B cell (primary cell): ENCODE measurements around the gene THAP5. TPM values are rescaled to one million over a fixed set of nuclear protein-coding genes. Genes with fewer than 3 reads are reported as not detected.

Experiments used
- ATAC-seq: fragments of 200-7000 bp; cut with Tn5 transposase; one replicate; pipeline ENCODE4 v1.10.0; 2021; ENCODE audit warnings: low read depth, mild to moderate bottlenecking, moderate number of reproducible peaks, moderate library complexity
- CTCF ChIA-PET: fragments of 350-600 bp; sonication (Branson Sonifier 250); formaldehyde crosslinking; loops from one replicate; lab custom pipeline; 2021; ENCODE audit warnings: antibody characterized with exemption, inconsistent platforms; lab: Charles Lee
- POLR2A ChIA-PET: fragments of 350-600 bp; sonication (Branson Sonifier 250); formaldehyde crosslinking; loops from one replicate; lab custom pipeline; 2021; ENCODE audit warnings: antibody characterized with exemption; lab: Charles Lee
- DNase-seq: peaks from one replicate; pipeline ENCODE4 v3.0.0; 2013
- H2AFZ ChIP-seq: 2 replicates; pipeline ENCODE4 v1.6.1; 2012; ENCODE audit warnings: mild to moderate bottlenecking, low read depth, low read length; ENCODE audit not compliant: insufficient read depth, poor library complexity, severe bottlenecking
- H3K27ac ChIP-seq, 2 donors: 1 replicate in 1 of 2; 2 replicates in 1 of 2; pipeline ENCODE4 v1.5.1; 2012 to 2013; ENCODE audit warnings: low read length in 2 of 2, mild to moderate bottlenecking in 2 of 2, moderate library complexity in 1 of 2
- H3K27me3 ChIP-seq, 4 experiments: fragments of 200-600 bp in 1 of 4; sonication (generic) in 1 of 4; replicated peaks in 1 of 4; 1 replicate in 2 of 4; 2 replicates in 2 of 4; pipeline versions ENCODE4 v1.6.1 to v1.7.0; 2013 to 2016; ENCODE audit warnings: low read length in 3 of 4, mild to moderate bottlenecking in 2 of 4, mixed read lengths in 1 of 4, moderate library complexity in 1 of 4; ENCODE audit not compliant: insufficient read depth in 4 of 4, control insufficient read depth in 3 of 4; ENCODE audit errors: control extremely low read depth in 1 of 4
- H3K36me3 ChIP-seq, 2 experiments: replicated peaks in 1 of 2; 1 replicate in 1 of 2; 2 replicates in 1 of 2; pipeline versions ENCODE4 v1.6.1 to v1.7.1; 2013; ENCODE audit warnings: low read length in 1 of 2; ENCODE audit not compliant: insufficient read depth in 2 of 2, control insufficient read depth in 1 of 2; ENCODE audit errors: control extremely low read depth in 1 of 2, extremely low read depth in 1 of 2
- H3K4me1 ChIP-seq, 2 donors: fragments of 200-600 bp in 1 of 2; sonication (generic) in 1 of 2; 1 replicate in 1 of 2; 2 replicates in 1 of 2; pipeline versions ENCODE4 v1.5.1 to v1.6.1; 2013 to 2017; ENCODE audit warnings: low read length in 2 of 2; ENCODE audit not compliant: control insufficient read depth in 2 of 2, insufficient read depth in 2 of 2
- H3K4me2 ChIP-seq: replicated peaks from 2 replicates; pipeline ENCODE3; 2012; ENCODE audit warnings: mild to moderate bottlenecking, low read depth, low read length; ENCODE audit not compliant: poor library complexity, severe bottlenecking
- H3K4me3 ChIP-seq, 5 experiments: fragments of 200-600 bp in 1 of 5; sonication (generic) in 1 of 5; 1 replicate in 3 of 5; 2 replicates in 2 of 5; pipeline versions ENCODE4 v1.5.1 to v1.7.0; 2011 to 2016; ENCODE audit warnings: low read length in 4 of 5, mild to moderate bottlenecking in 4 of 5, low read depth in 2 of 5, control low read depth in 1 of 5, moderate library complexity in 1 of 5; ENCODE audit not compliant: insufficient read depth in 1 of 5; ENCODE audit errors: control extremely low read depth in 1 of 5, extremely low read depth in 1 of 5
- H3K79me2 ChIP-seq: fragments of 200-600 bp; sonication (generic); one replicate; pipeline ENCODE4 v1.6.0; 2016; ENCODE audit warnings: low read length; ENCODE audit not compliant: control insufficient read depth, insufficient read depth
- H3K9ac ChIP-seq: fragments of 200-600 bp; sonication (generic); 2 replicates; pipeline ENCODE4 v1.6.1; 2017; ENCODE audit warnings: mild to moderate bottlenecking, low read length, moderate library complexity
- H3K9me3 ChIP-seq, 3 donors: one replicate each; pipeline versions ENCODE4 v1.6.1 to v1.7.1; 2013; ENCODE audit warnings: low read length in 2 of 3; ENCODE audit not compliant: control insufficient read depth in 2 of 3, insufficient read depth in 1 of 3; ENCODE audit errors: control extremely low read depth in 1 of 3
- H4K20me1 ChIP-seq: 2 replicates; pipeline ENCODE4 v1.6.0; 2012; ENCODE audit warnings: mild to moderate bottlenecking, low read length; ENCODE audit not compliant: insufficient read depth, control insufficient read depth, poor library complexity, severe bottlenecking
- H3K27ac Mint-ChIP-seq: one replicate; pipeline ENCODE4 v1.8.0; 2021; ENCODE audit warnings: mixed read lengths
- H3K27me3 Mint-ChIP-seq: one replicate; pipeline ENCODE4 v1.8.0; 2021; ENCODE audit warnings: mixed read lengths
- H3K4me1 Mint-ChIP-seq: one replicate; pipeline ENCODE4 v1.8.0; 2021; ENCODE audit warnings: mixed read lengths
- H3K4me3 Mint-ChIP-seq: one replicate; pipeline ENCODE4 v1.8.0; 2021; ENCODE audit warnings: mixed read lengths
- H3K9me3 Mint-ChIP-seq: one replicate; pipeline ENCODE4 v1.8.0; 2022; ENCODE audit warnings: mixed read lengths; ENCODE audit not compliant: insufficient read depth
- CTCF ChIP-seq: fragments of 200-600 bp; IDR thresholded peaks from one replicate; pipeline ENCODE4 v1.8.0; 2022; ENCODE audit warnings: antibody characterized with exemption, mild to moderate bottlenecking
- EZH2 ChIP-seq: IDR thresholded peaks from 2 replicates; pipeline ENCODE4 v1.6.1; 2012; ENCODE audit warnings: borderline replicate concordance, low read depth, mild to moderate bottlenecking, moderate library complexity, low read length; ENCODE audit not compliant: insufficient read depth, poor library complexity, severe bottlenecking
- WGBS: methylation state at CpG from one replicate; pipeline ENCODE4 v1.1.5; 2013; ENCODE audit warnings: missing lambda C conversion rate; ENCODE audit not compliant: insufficient coverage; 5-methylcytosine and 5-hydroxymethylcytosine counted together
- intact Hi-C: fragments of 100-400 bp; cut with micrococcal nuclease; formaldehyde crosslinking; loops from one replicate; pipeline ENCODE4 v1.10.0; 2022
- polyA plus RNA-seq: library from polyadenylated mRNA; depleted of rRNA; stranded (reverse); fragments of >200 nt; gene quantifications from 2 replicates; pipeline ENCODE4 v1.2.3, GENCODE V29; 2012
- total RNA-seq, 2 donors: library from RNA; stranded (reverse); fragments of 120-200 nt in 1 of 2; gene quantifications; 1 replicate in 1 of 2; 2 replicates in 1 of 2; pipeline versions ENCODE4 v1.2.3 to v1.2.4, GENCODE V29; 2013 to 2022

THAP5 gene
- total and polyA plus RNA-seq, 2 donors (not counting 1 experiment from before 2014, with no cell fraction given), result 9.3 to 49.0 TPM

- Histone ChIP-seq H3K4me2 (no peak overlapping the region), H3K27me3 (peaks cover 0 to 3% (median 0%) of the 10 kb centered on the region in 4 experiments), H3K4me1 (no peaks in the 10 kb centered on the region), H3K4me3 (no peak overlapping the region), H3K79me2 (no peaks in the 10 kb centered on the region), H3K36me3 (no peaks in the 10 kb centered on the region), H4K20me1 (no peaks in the 10 kb centered on the region), H3K9me3 (no peaks in the 10 kb centered on the region), H3K27ac (no peak overlapping the region), H3K9ac (no peak overlapping the region), H2AFZ (no peak overlapping the region)
- no CpG with 5 or more reads among the region's 3 CpGs for WGBS
- DNase-seq (no peak), ATAC-seq (no peak)
- ChIA-PET CTCF (interaction anchor here (1.0 kb wide), 1 partner anchor 12 kb away, joined by 3 read pairs; no protein-coding TSS in a partner anchor), POLR2A (no interaction called here)
- intact Hi-C loops, result no loop called here
- Mint-ChIP-seq H3K9me3 (no peaks in the 10 kb centered on the region), H3K4me3 (no peak overlapping the region), H3K4me1 (no peaks in the 10 kb centered on the region), H3K27ac (no peak overlapping the region), H3K27me3 (peaks cover 11% of the 10 kb centered on the region)
- no peak for TF ChIP-seq CTCF
- TF ChIP-seq EZH2, result no peak
Observed at GRCh38 chr7:108618056-108618455, 48.5 kb upstream of the THAP5 start.

GRCh38 chr7:108614896-108615295, 45.4 kb upstream of the THAP5 start:
- H3K4me1 ChIP-seq, result no peaks in the 10 kb centered on the region
- no peak for ATAC-seq
- no peaks in the 10 kb centered on the region for H3K9me3 Mint-ChIP-seq
- no peak overlapping the region for H3K4me3 Mint-ChIP-seq
- no peak overlapping the region for H3K4me3 ChIP-seq
- H3K9me3 ChIP-seq, result no peaks in the 10 kb centered on the region
- H3K4me2 ChIP-seq, result no peak overlapping the region
- no peaks in the 10 kb centered on the region for H3K27me3 ChIP-seq
- ChIA-PET CTCF (interaction anchor here (1.4 to 2.0 kb wide), 2 partner anchors 9 to 118 kb away, joined by 5 to 8 read pairs; no protein-coding TSS in a partner anchor), POLR2A (no interaction called here)
- no peak for DNase-seq
- no peaks in the 10 kb centered on the region for H3K4me1 Mint-ChIP-seq
- H2AFZ ChIP-seq, result no peak overlapping the region
- TF ChIP-seq EZH2 (no peak), CTCF (no peak)
- no peaks in the 10 kb centered on the region for H3K79me2 ChIP-seq
- WGBS, result 85% methylated on average over 2 of the region's 3 CpGs
- intact Hi-C loops, result no loop called here
- peaks cover 17% of the 10 kb centered on the region for H3K27me3 Mint-ChIP-seq
- no peaks in the 10 kb centered on the region for H3K36me3 ChIP-seq
- H3K9ac ChIP-seq, result no peak overlapping the region
- H3K27ac Mint-ChIP-seq, result no peak overlapping the region
- H3K27ac ChIP-seq, result no peak overlapping the region
- H4K20me1 ChIP-seq, result no peaks in the 10 kb centered on the region
